GM19238 (cell line): ENCODE data around the gene RSPH6A.
"Not testable (repeated sequence)": the region's sequence is repeated elsewhere in the genome, so short reads cannot be mapped to it uniquely, and the experiment has no call there.

Experiments used
- DNase-seq: peaks from one replicate; pipeline ENCODE4 v3.0.0; 2011; ENCODE audit warnings: low spot score; ENCODE audit not compliant: insufficient read length

Gene RSPH6A

GRCh38 chr19:45766869-45767346, 48.2 kb downstream of the RSPH6A start:
- DNase-seq: no peak

- DNase-seq: no peak
These were observed 48.7 kb downstream of the RSPH6A start for GRCh38 chr19:45766296-45766868.

- no peak for DNase-seq
These were observed 49.3 kb downstream of the RSPH6A start for GRCh38 chr19:45765702-45766295.

GRCh38 chr19:45764945-45765701, 50.0 kb downstream of the RSPH6A start:
- no peak for DNase-seq

GRCh38 chr19:45764475-45764874, 50.6 kb downstream of the RSPH6A start:
- no peak for DNase-seq

- no peak for DNase-seq
These were observed 51.3 kb downstream of the RSPH6A start for GRCh38 chr19:45763691-45764294.

- DNase-seq: no peak
These were observed 52.1 kb downstream of the RSPH6A start for GRCh38 chr19:45762870-45763631.

- DNase-seq: no peak
These were observed 53.4 kb downstream of the RSPH6A start for GRCh38 chr19:45761714-45762113.

- DNase-seq: no peak
These were observed 56.2 kb downstream of the RSPH6A start for GRCh38 chr19:45758921-45759320.

- no peak for DNase-seq
These were observed 57.4 kb downstream of the RSPH6A start for GRCh38 chr19:45757695-45758094.

- DNase-seq: no peak
These were observed 60.8 kb downstream of the RSPH6A start for GRCh38 chr19:45754323-45754722.

- no peak for DNase-seq
These were observed 61.6 kb downstream of the RSPH6A start for GRCh38 chr19:45753548-45753947.

- no peak for DNase-seq
These were observed 62.5 kb downstream of the RSPH6A start for GRCh38 chr19:45752639-45753038.

- DNase-seq: not testable (repeated sequence)
These were observed 63.6 kb downstream of the RSPH6A start for GRCh38 chr19:45751483-45751882.

GRCh38 chr19:45747513-45747912, 67.6 kb downstream of the RSPH6A start:
- no peak for DNase-seq

GRCh38 chr19:45746866-45747265, 68.2 kb downstream of the RSPH6A start:
- DNase-seq: no peak
